KMS-11 (cell line): Measurements from ENCODE around the gene ANKRD13D.

Experiments
- H2AFZ ChIP-seq: fragments of 200-600 bp; sonication (generic); 2 replicates; pipeline ENCODE4 v1.6.1; 2016; ENCODE audit warnings: antibody characterized with exemption, mixed run types, low read depth
- H3K27ac ChIP-seq: fragments of 200-600 bp; sonication (generic); 2 replicates; pipeline ENCODE4 v1.6.1; 2016; ENCODE audit warnings: mild to moderate bottlenecking, mixed run types
- H3K27me3 ChIP-seq: fragments of 200-600 bp; sonication (generic); 2 replicates; pipeline ENCODE4 v1.6.1; 2017; ENCODE audit warnings: mild to moderate bottlenecking, low read depth, mixed run types, moderate library complexity; ENCODE audit not compliant: insufficient read depth
- H3K36me3 ChIP-seq: fragments of 200-600 bp; sonication (generic); 2 replicates; pipeline ENCODE4 v1.6.1; 2017; ENCODE audit warnings: mild to moderate bottlenecking, mixed run types; ENCODE audit not compliant: insufficient read depth
- H3K4me1 ChIP-seq: fragments of 200-600 bp; sonication (generic); 2 replicates; pipeline ENCODE4 v1.6.1; 2016; ENCODE audit warnings: mild to moderate bottlenecking, low read depth, mixed run types; ENCODE audit not compliant: poor library complexity, severe bottlenecking
- H3K4me2 ChIP-seq: fragments of 200-600 bp; sonication (generic); 2 replicates; pipeline ENCODE4 v1.7.0; 2016; ENCODE audit warnings: mild to moderate bottlenecking, mixed run types
- H3K4me3 ChIP-seq: fragments of 200-600 bp; sonication (generic); IDR thresholded peaks from 2 replicates; pipeline ENCODE4 v1.6.1; 2017; ENCODE audit warnings: low read depth, low read length, mixed read lengths; ENCODE audit not compliant: insufficient read depth
- H3K79me2 ChIP-seq: fragments of 200-600 bp; sonication (generic); 2 replicates; pipeline ENCODE4 v1.6.1; 2016; ENCODE audit warnings: low read depth, mixed run types; ENCODE audit not compliant: insufficient read depth
- H3K9ac ChIP-seq: fragments of 200-600 bp; sonication (generic); 2 replicates; pipeline ENCODE4 v1.6.1; 2016; ENCODE audit warnings: mild to moderate bottlenecking, mixed run types
- H4K20me1 ChIP-seq: fragments of 200-600 bp; sonication (generic); 2 replicates; pipeline ENCODE4 v1.6.1; 2016; ENCODE audit warnings: mild to moderate bottlenecking, mixed run types; ENCODE audit not compliant: insufficient read depth
- CTCF ChIP-seq: fragments of 200-600 bp; sonication (generic); conservative IDR thresholded peaks from 2 replicates; pipeline ENCODE4 v1.6.1; 2017; ENCODE audit warnings: low read depth, mild to moderate bottlenecking, antibody characterized with exemption, low read length, moderate library complexity, mixed read lengths

Gene ANKRD13D

GRCh38 chr11:67254798-67255197 is 34.3 kb upstream of the ANKRD13D start:
- H3K27ac ChIP-seq, result no peak overlapping the region
- no peak overlapping the region for H3K9ac ChIP-seq
- H4K20me1 ChIP-seq, result peaks cover 8% of the 10 kb centered on the region; the same call in 1 of the 2 replicates
- H3K27me3 ChIP-seq, result no peaks in the 10 kb centered on the region
- peaks cover 22% of the 10 kb centered on the region for H3K4me1 ChIP-seq
- H3K4me3 ChIP-seq, result no peak overlapping the region
- H3K36me3 ChIP-seq, result peaks cover 25% of the 10 kb centered on the region; the same call in 1 of the 2 replicates
- no peaks in the 10 kb centered on the region for H3K79me2 ChIP-seq
- TF ChIP-seq CTCF, result no peak
- H2AFZ ChIP-seq, result no peak overlapping the region
- H3K4me2 ChIP-seq, result no peak overlapping the region

- no peak for TF ChIP-seq CTCF
Observed at GRCh38 chr11:67255353-67255752, 33.8 kb upstream of the ANKRD13D start.

GRCh38 chr11:67255864-67256263 is 33.2 kb upstream of the ANKRD13D start:
- Histone ChIP-seq H2AFZ (no peak overlapping the region), H3K4me2 (no peak overlapping the region), H3K79me2 (no peaks in the 10 kb centered on the region), H3K27me3 (no peaks in the 10 kb centered on the region), H3K4me1 (peaks cover 18% of the 10 kb centered on the region), H3K27ac (no peak overlapping the region), H3K9ac (no peak overlapping the region), H3K4me3 (no peak overlapping the region), H4K20me1 (peaks cover 8% of the 10 kb centered on the region; the same call in 1 of the 2 replicates), H3K36me3 (peaks cover 25% of the 10 kb centered on the region; the same call in 1 of the 2 replicates)
- no peak for TF ChIP-seq CTCF

More at GRCh38 chr11:67255353-67255752, 33.8 kb upstream of the ANKRD13D start:
- peaks cover 25% of the 10 kb centered on the region; the same call in 1 of the 2 replicates for H3K36me3 ChIP-seq
- H3K4me2 ChIP-seq, result no peak overlapping the region
- H4K20me1 ChIP-seq, result peaks cover 8% of the 10 kb centered on the region; the same call in 1 of the 2 replicates
- H3K27ac ChIP-seq, result no peak overlapping the region
- no peaks in the 10 kb centered on the region for H3K79me2 ChIP-seq
- H3K4me3 ChIP-seq, result no peak overlapping the region
- H2AFZ ChIP-seq, result no peak overlapping the region
- no peaks in the 10 kb centered on the region for H3K27me3 ChIP-seq
- H3K4me1 ChIP-seq, result peaks cover 19% of the 10 kb centered on the region
- no peak overlapping the region for H3K9ac ChIP-seq

- H4K20me1 ChIP-seq, result peaks cover 8% of the 10 kb centered on the region; the same call in 1 of the 2 replicates
- H3K27ac ChIP-seq, result no peak overlapping the region
- no peak overlapping the region for H3K4me3 ChIP-seq
- no peak overlapping the region for H3K4me2 ChIP-seq
- H3K27me3 ChIP-seq, result no peaks in the 10 kb centered on the region
- no peaks in the 10 kb centered on the region for H3K79me2 ChIP-seq
- no peak overlapping the region for H3K9ac ChIP-seq
- H2AFZ ChIP-seq, result no peak overlapping the region
- TF ChIP-seq CTCF, result no peak
- peaks cover 10% of the 10 kb centered on the region for H3K4me1 ChIP-seq
- peaks cover 18% of the 10 kb centered on the region; the same call in 1 of the 2 replicates for H3K36me3 ChIP-seq
Observed at GRCh38 chr11:67256477-67257135, 32.5 kb upstream of the ANKRD13D start.
